Breast epithelium (tissue), 4 donors: ENCODE results near the gene SETD6. TPM values are rescaled to one million over a fixed set of nuclear protein-coding genes. Genes with fewer than 3 reads are reported as not detected.
A peak's percentile ranks its signal among the peaks of the same experiment; 100 is the strongest.

Experiments
- DNase-seq, 2 donors: peaks; one replicate each; pipeline ENCODE4 v3.0.0-alpha.2; 2019; ENCODE audit warnings: low spot score in 2 of 2
- H3K27ac ChIP-seq, 2 donors: fragments of 200-600 bp; sonication (generic) in 1 of 2; one replicate each; pipeline ENCODE4 v1.5.1; 2016 to 2019; ENCODE audit warnings: mild to moderate bottlenecking in 1 of 2
- H3K27me3 ChIP-seq, 2 donors: fragments of 200-600 bp; sonication (generic) in 1 of 2; one replicate each; pipeline versions ENCODE4 v1.5.1 to v1.6.0; 2017 to 2019; ENCODE audit warnings: control low read depth in 1 of 2, mild to moderate bottlenecking in 1 of 2
- H3K36me3 ChIP-seq: fragments of 200-600 bp; one replicate; pipeline ENCODE4 v1.5.1; 2019
- H3K4me1 ChIP-seq, 2 donors: fragments of 200-600 bp; sonication (generic); one replicate each; pipeline ENCODE4 v1.5.1; 2016 to 2019; ENCODE audit warnings: control low read depth in 1 of 2
- H3K4me3 ChIP-seq, 3 donors: fragments of 200-600 bp; sonication (generic); 1 replicate in 2 of 3; 2 replicates in 1 of 3; pipeline ENCODE4 v1.5.1; 2016 to 2019; ENCODE audit warnings: mild to moderate bottlenecking in 3 of 3, moderate library complexity in 2 of 3
- H3K9me3 ChIP-seq, 2 donors: fragments of 200-600 bp; sonication (generic) in 1 of 2; one replicate each; pipeline ENCODE4 v1.5.1; 2016 to 2019; ENCODE audit warnings: control low read depth in 1 of 2
- POLR2A ChIP-seq: fragments of 450-650 bp; IDR thresholded peaks from one replicate; pipeline ENCODE4 v1.6.1; 2016; ENCODE audit warnings: antibody characterized with exemption, mild to moderate bottlenecking, moderate library complexity
- POLR2AphosphoS5 ChIP-seq, 3 donors: sonication (generic); formaldehyde crosslinking; IDR thresholded peaks; one replicate each; pipeline ENCODE4 v1.6.1; 2017; ENCODE audit warnings: antibody characterized with exemption in 3 of 3
- intact Hi-C: fragments of 100-400 bp; cut with DNase I; formaldehyde crosslinking; loops from one replicate; pipeline ENCODE4 v1.15.1; 2023; ENCODE audit warnings: low total_unique reads
- total RNA-seq, 3 donors: library from RNA; depleted of rRNA; stranded (reverse); fragments of >200 nt; gene quantifications; one replicate each; pipeline ENCODE4 v1.1.0, GENCODE V29; 2016
- TF ChIP-seq, protein P1 (sequence below), 3 donors: fragments of 450-650 bp; IDR thresholded peaks; one replicate each; pipeline ENCODE4 v1.5.1; 2016 to 2017; ENCODE audit warnings: antibody characterized with exemption in 3 of 3, mild to moderate bottlenecking in 3 of 3, moderate library complexity in 3 of 3

SETD6 gene
- total RNA-seq, 3 donors from 2014 or later = 20.8 to 47.3 (median 44.9) TPM

DNA sequence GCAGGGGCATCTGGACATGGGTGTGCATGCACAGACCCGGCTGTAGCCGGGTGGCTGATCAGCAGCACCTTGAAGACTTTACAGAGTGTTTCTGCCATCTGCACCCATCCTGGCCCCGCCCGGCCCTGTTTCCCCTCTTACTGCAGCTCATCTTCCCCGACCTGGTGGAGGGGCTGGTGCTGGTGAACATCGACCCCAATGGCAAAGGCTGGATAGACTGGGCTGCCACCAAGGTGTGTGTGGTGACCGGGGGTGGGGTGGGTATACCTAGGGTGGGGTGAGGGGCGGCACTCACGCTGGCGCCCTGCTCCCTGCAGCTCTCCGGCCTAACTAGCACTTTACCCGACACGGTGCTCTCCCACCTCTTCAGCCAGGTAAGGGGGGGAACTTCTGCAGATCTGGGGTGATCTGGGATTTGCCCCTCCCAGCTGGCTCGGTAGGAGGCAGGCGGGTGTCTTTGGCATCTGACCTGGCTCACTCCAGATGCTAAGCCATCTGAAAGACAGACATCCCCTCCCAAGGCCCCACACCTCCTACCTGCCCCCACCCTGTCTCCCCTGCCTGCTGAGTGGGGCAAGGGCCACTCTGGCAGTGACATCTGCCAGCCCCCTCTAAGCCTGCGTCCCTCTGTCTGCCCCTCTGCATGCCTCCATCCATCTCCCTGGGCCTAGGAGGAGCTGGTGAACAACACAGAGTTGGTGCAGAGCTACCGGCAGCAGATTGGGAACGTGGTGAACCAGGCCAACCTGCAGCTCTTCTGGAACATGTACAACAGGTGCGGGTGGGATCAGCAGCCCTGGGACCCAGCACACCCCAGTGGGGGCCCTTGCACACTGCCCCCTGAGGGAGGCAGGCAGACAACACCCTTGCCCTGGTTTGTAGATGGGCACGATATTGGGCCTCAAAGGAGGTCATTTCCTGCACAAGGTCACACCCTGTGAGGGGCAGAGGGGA lies 8.8 kb upstream of the SETD6 start:
- Histone ChIP-seq H3K27me3 (peaks cover 0 to 11% of the 10 kb centered on the region in 2 donors), H3K4me3 (no peak overlapping the region), H3K9me3 (no peaks in the 10 kb centered on the region), H3K4me1 (no peaks in the 10 kb centered on the region), H3K27ac (no peak overlapping the region), H3K36me3 (no peaks in the 10 kb centered on the region)
- peak in 1 of 2 donors; percentile 42 for DNase-seq
- intact Hi-C loops = no loop called here
- TF ChIP-seq POLR2A (no peak), POLR2AphosphoS5 (IDR thresholded peaks at IDR 0.05) (no peak)
- TF ChIP-seq, protein P1, sequence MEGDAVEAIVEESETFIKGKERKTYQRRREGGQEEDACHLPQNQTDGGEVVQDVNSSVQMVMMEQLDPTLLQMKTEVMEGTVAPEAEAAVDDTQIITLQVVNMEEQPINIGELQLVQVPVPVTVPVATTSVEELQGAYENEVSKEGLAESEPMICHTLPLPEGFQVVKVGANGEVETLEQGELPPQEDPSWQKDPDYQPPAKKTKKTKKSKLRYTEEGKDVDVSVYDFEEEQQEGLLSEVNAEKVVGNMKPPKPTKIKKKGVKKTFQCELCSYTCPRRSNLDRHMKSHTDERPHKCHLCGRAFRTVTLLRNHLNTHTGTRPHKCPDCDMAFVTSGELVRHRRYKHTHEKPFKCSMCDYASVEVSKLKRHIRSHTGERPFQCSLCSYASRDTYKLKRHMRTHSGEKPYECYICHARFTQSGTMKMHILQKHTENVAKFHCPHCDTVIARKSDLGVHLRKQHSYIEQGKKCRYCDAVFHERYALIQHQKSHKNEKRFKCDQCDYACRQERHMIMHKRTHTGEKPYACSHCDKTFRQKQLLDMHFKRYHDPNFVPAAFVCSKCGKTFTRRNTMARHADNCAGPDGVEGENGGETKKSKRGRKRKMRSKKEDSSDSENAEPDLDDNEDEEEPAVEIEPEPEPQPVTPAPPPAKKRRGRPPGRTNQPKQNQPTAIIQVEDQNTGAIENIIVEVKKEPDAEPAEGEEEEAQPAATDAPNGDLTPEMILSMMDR (IDR thresholded peaks at IDR 0.05) = no peak

DNA sequence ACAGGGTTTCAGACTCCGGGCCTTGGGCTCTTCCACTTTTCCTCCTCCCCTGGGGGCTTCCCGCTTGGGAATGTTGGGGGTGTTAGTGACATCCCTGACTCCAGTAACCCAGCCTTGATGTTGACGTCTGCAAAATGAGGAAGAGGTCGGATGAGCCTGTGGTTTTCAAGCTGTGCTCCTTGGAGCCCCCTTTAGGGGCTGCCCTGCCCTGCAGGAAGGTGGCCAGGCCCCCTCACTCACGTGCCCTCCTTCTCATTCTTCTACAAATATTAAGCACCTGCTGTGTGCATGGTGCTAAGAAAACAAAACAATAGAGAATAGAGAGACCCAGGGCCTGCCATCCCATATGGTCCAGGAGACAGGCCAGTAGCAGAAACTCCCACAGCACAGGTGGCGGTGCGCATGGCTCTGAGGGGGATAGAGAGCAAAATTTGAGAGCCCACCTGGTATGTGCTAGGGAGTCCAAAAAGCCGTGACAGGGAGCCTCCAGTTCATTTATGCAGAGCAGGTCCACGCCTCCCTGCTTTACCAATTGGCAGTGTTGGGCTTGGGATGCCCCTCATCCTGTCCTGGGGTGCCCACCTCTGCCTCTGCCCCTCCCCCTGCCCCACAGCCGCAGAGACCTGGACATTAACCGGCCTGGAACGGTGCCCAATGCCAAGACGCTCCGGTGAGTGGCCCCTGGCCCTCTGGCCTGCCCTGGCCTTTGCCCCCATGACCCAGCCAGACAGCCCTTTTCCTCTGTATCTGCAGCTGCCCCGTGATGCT lies 7.9 kb upstream of the SETD6 start:
- H3K27me3 ChIP-seq = peaks cover 0 to 4% of the 10 kb centered on the region in 2 donors
- H3K27ac ChIP-seq = no peak overlapping the region
- H3K4me1 ChIP-seq = no peaks in the 10 kb centered on the region
- intact Hi-C loops = no loop called here
- DNase-seq = peak in 1 of 2 donors; percentile 48
- H3K4me3 ChIP-seq = no peak overlapping the region
- H3K36me3 ChIP-seq = no peaks in the 10 kb centered on the region
- no peak for TF ChIP-seq POLR2A
- TF ChIP-seq, protein P1 (IDR thresholded peaks at IDR 0.05) = no peak
- TF ChIP-seq POLR2AphosphoS5 (IDR thresholded peaks at IDR 0.05) = no peak
- no peaks in the 10 kb centered on the region for H3K9me3 ChIP-seq

DNA sequence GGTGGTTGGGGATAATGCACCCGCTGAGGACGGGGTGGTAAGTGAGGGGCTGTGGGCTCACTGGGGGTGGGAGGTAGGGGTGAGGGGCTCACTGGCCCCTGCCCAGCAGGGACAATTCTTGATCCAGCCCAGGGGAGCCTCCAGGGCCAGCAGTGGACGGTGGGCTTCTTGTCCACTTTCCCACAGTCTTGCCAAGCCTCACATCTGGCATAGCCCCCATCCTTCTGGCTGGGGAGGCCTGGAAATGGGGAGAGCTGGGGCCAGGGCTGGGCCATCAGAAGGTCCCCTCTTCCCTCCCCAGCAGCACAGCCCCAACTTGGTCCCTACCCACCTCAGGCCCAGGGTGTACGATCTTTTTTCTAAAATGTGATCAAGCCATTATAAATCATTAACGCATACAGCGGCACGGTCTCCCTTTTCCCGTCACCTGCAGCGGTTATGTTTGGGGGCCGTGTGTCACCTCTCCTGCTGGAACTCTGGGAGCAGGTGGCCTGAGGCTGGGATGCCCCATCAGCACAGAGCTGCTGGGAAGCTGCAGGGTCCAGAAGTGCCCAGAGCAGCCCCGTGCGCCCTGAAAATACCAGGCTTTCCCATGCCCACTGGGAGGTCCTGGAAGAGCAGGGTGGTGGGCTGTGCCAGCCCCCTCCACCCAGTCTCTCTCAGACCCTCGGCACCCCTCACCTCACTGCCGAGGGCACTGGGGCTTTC lies 7.2 kb upstream of the SETD6 start:
- Histone ChIP-seq H3K27ac (no peak overlapping the region), H3K27me3 (no peaks in the 10 kb centered on the region), H3K36me3 (no peaks in the 10 kb centered on the region), H3K4me3 (no peak overlapping the region), H3K4me1 (no peaks in the 10 kb centered on the region), H3K9me3 (no peaks in the 10 kb centered on the region)
- TF ChIP-seq POLR2AphosphoS5 (IDR thresholded peaks at IDR 0.05) (no peak), POLR2A (no peak)
- TF ChIP-seq, protein P1 (IDR thresholded peaks at IDR 0.05) = no peak
- intact Hi-C loops = no loop called here
- no peak for DNase-seq

DNA sequence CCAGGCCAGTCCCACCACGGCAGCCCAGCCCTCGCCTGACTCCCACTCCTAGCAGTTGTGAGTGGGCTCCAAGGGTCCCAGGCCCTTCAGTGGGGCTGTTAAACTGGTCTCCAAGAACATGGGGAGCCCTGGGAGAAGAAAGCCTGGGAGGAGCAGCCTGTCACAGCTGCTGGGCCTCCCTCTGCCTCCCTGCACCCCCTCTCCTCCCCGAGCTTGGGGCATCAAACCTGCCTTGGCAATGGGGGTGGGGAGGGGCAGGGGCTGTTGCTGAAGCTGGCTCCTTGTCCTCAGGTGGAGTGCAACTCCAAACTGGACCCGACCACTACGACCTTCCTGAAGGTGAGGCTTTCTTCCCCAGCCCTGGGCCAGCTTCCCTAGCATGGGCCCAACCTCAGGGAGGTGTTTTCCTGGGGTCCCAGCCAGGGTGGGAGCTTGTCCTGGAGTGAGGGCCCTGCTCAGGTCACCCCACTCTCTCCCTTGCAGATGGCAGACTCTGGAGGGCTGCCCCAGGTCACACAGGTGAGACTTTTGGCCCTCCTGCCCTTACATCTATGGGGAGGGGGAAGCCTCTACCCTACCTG lies 6.6 kb upstream of the SETD6 start:
- Histone ChIP-seq H3K27me3 (no peaks in the 10 kb centered on the region), H3K27ac (no peak overlapping the region), H3K36me3 (no peaks in the 10 kb centered on the region), H3K4me1 (no peaks in the 10 kb centered on the region), H3K9me3 (no peaks in the 10 kb centered on the region), H3K4me3 (no peak overlapping the region)
- DNase-seq = no peak
- intact Hi-C loops = no loop called here
- TF ChIP-seq POLR2AphosphoS5 (IDR thresholded peaks at IDR 0.05) (no peak), POLR2A (no peak)
- TF ChIP-seq, protein P1 (IDR thresholded peaks at IDR 0.05) = no peak
